Activated T-cell treated with anti-CD3 and anti-CD28 coated beads, Interleukin-2, amount 50 U/mL, for 4 hours (primary cell): ENCODE results near the gene UBALD1. TPM values are rescaled to one million over a fixed set of nuclear protein-coding genes. Genes with fewer than 3 reads are reported as not detected.

Experiments used
- ATAC-seq, 2 donors: fragments of 200-7000 bp; cut with Tn5 transposase; one replicate each; pipeline ENCODE4 v1.10.0; 2021
- DNase-seq: peaks from one replicate; pipeline ENCODE4 v3.0.0-alpha.2; 2020
- H3K27me3 Mint-ChIP-seq: one replicate; pipeline ENCODE4 v1.8.0; 2021; ENCODE audit warnings: low read depth, mixed read lengths
- H3K36me3 Mint-ChIP-seq: one replicate; pipeline ENCODE4 v1.8.0; 2022; ENCODE audit warnings: mixed read lengths; ENCODE audit not compliant: insufficient read depth
- H3K4me1 Mint-ChIP-seq: one replicate; pipeline ENCODE4 v1.8.0; 2021; ENCODE audit warnings: low read depth, mixed read lengths
- H3K4me3 Mint-ChIP-seq: one replicate; pipeline ENCODE4 v1.8.0; 2021; ENCODE audit warnings: mild to moderate bottlenecking, moderate library complexity, mixed read lengths
- H3K9me3 Mint-ChIP-seq: one replicate; pipeline ENCODE4 v1.8.0; 2021; ENCODE audit warnings: mixed read lengths
- total RNA-seq, 3 donors: library from RNA; stranded (reverse); gene quantifications; one replicate each; pipeline ENCODE4 v1.2.1, GENCODE V29; 2021

Gene UBALD1
- total RNA-seq, 3 donors from 2014 or later, result 22.5 to 27.2 (median 23.7) TPM

DNA sequence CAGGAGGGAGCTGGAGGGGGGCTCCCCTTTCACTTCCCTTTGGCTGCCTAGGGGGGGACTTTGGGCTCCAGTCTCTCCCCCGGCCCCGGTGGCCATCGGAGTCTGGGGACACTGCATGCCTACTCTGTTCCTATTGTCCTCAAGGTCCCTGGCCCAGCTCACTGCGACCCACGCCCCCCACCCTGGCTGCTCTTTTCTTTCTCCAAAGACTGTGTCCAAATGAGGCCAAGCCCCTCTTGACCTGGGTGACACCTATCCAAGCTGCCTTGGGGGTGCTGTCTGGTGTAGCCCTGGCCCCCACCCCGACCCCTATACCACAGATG is 12.9 kb downstream of the UBALD1 start:
- Mint-ChIP-seq H3K4me3 (no peak overlapping the region), H3K9me3 (no peaks in the 10 kb centered on the region), H3K36me3 (no peaks in the 10 kb centered on the region), H3K27me3 (peaks cover 3% of the 10 kb centered on the region), H3K4me1 (no peaks in the 10 kb centered on the region)
- ATAC-seq (no peak), DNase-seq (no peak)

GRCh38 chr16:4601036-4601863 is 13.4 kb downstream of the UBALD1 start:
- no peak for DNase-seq
- no peak for ATAC-seq
- Mint-ChIP-seq H3K4me3 (no peak overlapping the region), H3K36me3 (no peaks in the 10 kb centered on the region), H3K9me3 (no peaks in the 10 kb centered on the region), H3K4me1 (no peaks in the 10 kb centered on the region), H3K27me3 (peaks cover 3% of the 10 kb centered on the region)

- Mint-ChIP-seq H3K36me3 (no peaks in the 10 kb centered on the region), H3K9me3 (no peaks in the 10 kb centered on the region)
- no peak for ATAC-seq
These were observed 15.1 kb downstream of the UBALD1 start for GRCh38 chr16:4599545-4599944.

DNA sequence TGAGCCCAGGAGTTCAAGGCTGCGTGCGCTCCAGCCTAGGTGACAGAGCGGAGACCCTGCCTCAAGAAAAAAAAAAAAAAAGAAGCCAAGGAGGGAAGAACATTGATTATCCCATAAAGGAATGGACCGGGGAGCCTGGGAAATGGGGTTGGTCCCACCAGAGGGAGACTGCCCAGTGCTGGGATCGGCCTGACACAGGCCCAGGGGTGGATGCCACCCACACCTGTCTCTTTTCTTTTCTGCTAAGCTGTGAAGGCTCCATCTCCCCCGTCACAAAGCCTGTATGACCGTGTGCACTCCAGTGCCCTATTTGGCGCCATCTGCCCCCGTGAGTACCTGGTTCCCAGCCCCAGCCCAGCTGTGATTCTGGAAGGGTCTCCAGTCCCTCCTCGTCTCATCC is 15.7 kb downstream of the UBALD1 start:
- no peak for ATAC-seq
- no peak overlapping the region for H3K4me3 Mint-ChIP-seq
- DNase-seq, result no peak
- H3K9me3 Mint-ChIP-seq, result no peaks in the 10 kb centered on the region
- H3K36me3 Mint-ChIP-seq, result no peaks in the 10 kb centered on the region
- peaks cover 3% of the 10 kb centered on the region for H3K27me3 Mint-ChIP-seq
- H3K4me1 Mint-ChIP-seq, result no peaks in the 10 kb centered on the region

More at GRCh38 chr16:4599545-4599944, 15.1 kb downstream of the UBALD1 start:
- no peak for DNase-seq
- peaks cover 3% of the 10 kb centered on the region for H3K27me3 Mint-ChIP-seq
- H3K4me3 Mint-ChIP-seq, result no peak overlapping the region
- H3K4me1 Mint-ChIP-seq, result no peaks in the 10 kb centered on the region

DNA sequence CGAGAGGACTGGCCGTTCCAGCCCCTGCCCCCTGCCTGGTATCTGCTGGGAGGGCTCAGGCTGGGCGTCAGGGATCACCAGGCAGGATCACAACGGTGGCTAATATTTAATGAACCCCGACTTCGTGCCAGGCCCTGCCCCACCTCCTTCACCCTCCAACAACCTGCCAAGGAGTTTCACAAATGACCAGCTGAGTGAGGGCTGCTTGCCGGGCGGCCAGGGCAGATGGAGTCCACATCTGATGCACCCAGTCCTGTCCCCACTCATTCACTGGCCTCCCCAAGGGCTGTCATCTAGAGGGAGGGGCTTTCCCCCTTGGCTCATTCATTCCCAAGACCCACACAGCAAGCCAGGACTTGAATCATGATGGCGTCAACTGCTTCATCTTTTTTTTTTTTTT is 17.5 kb downstream of the UBALD1 start:
- Mint-ChIP-seq H3K9me3 (no peaks in the 10 kb centered on the region), H3K4me1 (no peaks in the 10 kb centered on the region), H3K27me3 (peaks cover 3% of the 10 kb centered on the region), H3K36me3 (no peaks in the 10 kb centered on the region), H3K4me3 (no peak overlapping the region)
- ATAC-seq (no peak), DNase-seq (no peak)

DNA sequence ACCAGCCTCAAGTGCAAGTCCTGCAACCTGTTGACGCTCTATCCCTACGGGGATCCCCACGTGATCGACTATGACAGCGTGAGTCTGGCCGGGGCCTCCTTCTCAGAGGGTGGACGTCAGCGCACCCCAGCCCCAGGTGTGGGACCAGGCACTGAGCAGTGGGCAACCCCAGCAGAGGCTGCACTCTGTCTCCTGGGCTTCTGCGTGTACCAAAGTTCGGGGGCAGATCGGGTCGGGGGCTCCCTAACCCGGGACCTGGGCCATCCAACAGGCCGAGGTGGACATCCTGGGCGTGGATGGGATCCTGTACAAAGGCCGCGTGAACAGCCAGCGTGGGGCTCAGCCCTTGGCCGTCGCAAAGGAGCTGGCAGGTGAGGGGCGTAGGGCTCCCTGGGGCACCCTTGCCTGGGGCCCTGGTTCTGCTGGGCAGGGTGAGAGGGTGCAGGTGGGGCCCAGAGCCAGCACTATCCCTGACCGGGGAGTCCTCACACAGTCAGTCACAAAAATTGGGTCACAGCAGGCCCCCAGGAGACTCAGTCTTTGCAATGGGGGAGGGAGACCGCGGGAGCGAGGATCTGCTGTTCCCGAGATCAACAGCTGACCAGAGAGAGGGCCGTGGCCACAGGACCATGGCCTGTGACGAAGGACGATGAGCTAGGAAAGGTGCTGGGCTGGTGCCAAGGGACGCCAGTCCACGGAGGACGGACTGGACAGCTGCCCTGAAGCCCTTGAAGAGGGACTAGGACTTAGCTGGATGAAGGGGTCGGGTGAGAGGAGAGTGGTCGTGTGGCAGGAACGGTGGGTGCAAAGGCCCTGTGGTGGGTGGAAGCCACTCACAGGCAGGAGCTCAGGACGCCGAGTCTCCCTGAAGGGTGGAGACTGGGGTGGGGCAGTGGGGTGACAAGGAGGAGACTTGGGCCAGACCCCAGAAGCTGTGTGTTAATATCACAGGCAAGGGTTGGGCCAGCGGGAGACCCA is 20.0 kb downstream of the UBALD1 start:
- no peaks in the 10 kb centered on the region for H3K27me3 Mint-ChIP-seq
- no peak overlapping the region for H3K4me3 Mint-ChIP-seq
- DNase-seq (no peak), ATAC-seq (no peak)
- no peaks in the 10 kb centered on the region for H3K36me3 Mint-ChIP-seq
- no peaks in the 10 kb centered on the region for H3K4me1 Mint-ChIP-seq
- H3K9me3 Mint-ChIP-seq, result no peaks in the 10 kb centered on the region

GRCh38 chr16:4593086-4593485 is 21.6 kb downstream of the UBALD1 start:
- Mint-ChIP-seq H3K27me3 (no peaks in the 10 kb centered on the region), H3K4me1 (no peaks in the 10 kb centered on the region), H3K36me3 (no peaks in the 10 kb centered on the region), H3K9me3 (no peaks in the 10 kb centered on the region), H3K4me3 (no peak overlapping the region)
- no peak for DNase-seq
- no peak for ATAC-seq

- no peaks in the 10 kb centered on the region for H3K4me1 Mint-ChIP-seq
- DNase-seq (no peak), ATAC-seq (no peak)
- no peaks in the 10 kb centered on the region for H3K36me3 Mint-ChIP-seq
- H3K4me3 Mint-ChIP-seq, result no peak overlapping the region
- H3K27me3 Mint-ChIP-seq, result peaks cover 5% of the 10 kb centered on the region
- H3K9me3 Mint-ChIP-seq, result no peaks in the 10 kb centered on the region
These were observed 22.8 kb downstream of the UBALD1 start for GRCh38 chr16:4591706-4592470.

- no peaks in the 10 kb centered on the region for H3K36me3 Mint-ChIP-seq
These were observed 23.5 kb downstream of the UBALD1 start for GRCh38 chr16:4591191-4591590.

DNA sequence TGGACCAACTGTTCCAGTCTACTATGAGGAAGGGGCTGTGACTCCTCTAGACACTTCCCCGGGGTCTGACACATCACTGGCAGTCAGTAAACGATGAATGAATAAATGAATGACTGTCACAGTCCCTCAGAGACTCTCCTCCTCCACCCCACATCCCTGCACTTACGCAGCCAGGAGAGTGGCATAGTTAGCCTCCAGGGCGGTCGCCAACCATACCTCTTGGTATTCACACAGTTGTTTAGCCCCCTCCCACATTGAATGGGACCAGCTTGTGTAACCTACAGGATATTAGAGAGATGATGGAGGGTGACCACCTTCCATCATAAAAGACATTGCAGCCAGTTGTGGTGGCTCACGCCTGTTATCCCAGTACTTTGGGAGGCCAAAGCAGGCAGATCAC is 25.7 kb downstream of the UBALD1 start:
- no peaks in the 10 kb centered on the region for H3K36me3 Mint-ChIP-seq
- H3K9me3 Mint-ChIP-seq, result no peaks in the 10 kb centered on the region
- DNase-seq (no peak), ATAC-seq (no peak)
- H3K4me1 Mint-ChIP-seq, result peaks cover 3% of the 10 kb centered on the region
- no peak overlapping the region for H3K4me3 Mint-ChIP-seq
- peaks cover 15% of the 10 kb centered on the region for H3K27me3 Mint-ChIP-seq

More at GRCh38 chr16:4591191-4591590, 23.5 kb downstream of the UBALD1 start:
- Mint-ChIP-seq H3K9me3 (no peaks in the 10 kb centered on the region), H3K27me3 (peaks cover 8% of the 10 kb centered on the region), H3K4me1 (no peaks in the 10 kb centered on the region), H3K4me3 (no peak overlapping the region)
- ATAC-seq (no peak), DNase-seq (no peak)

DNA sequence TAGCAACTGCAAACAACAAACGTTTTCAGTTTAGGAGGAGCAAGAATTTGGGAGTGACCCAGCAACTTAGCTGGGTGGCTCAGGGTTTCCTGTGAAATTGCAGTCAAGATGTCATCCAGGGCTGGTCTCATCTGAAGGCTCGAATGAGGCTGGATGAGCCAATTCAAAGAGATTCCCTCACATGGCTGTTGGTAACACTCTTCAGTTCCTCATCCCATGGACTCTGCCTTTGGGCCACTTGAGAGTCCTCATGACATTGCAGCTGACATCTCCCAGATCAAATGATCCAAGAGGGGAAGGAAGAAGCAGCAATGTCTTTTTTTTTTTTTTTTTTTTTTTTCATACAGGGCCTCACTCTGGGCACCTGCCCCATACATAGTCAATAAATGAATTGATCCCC is 26.3 kb downstream of the UBALD1 start:
- H3K27me3 Mint-ChIP-seq, result peaks cover 15% of the 10 kb centered on the region
- no peak overlapping the region for H3K4me3 Mint-ChIP-seq
- no peaks in the 10 kb centered on the region for H3K36me3 Mint-ChIP-seq
- no peak for ATAC-seq
- no peak for DNase-seq
- peaks cover 3% of the 10 kb centered on the region for H3K4me1 Mint-ChIP-seq
- no peaks in the 10 kb centered on the region for H3K9me3 Mint-ChIP-seq

DNA sequence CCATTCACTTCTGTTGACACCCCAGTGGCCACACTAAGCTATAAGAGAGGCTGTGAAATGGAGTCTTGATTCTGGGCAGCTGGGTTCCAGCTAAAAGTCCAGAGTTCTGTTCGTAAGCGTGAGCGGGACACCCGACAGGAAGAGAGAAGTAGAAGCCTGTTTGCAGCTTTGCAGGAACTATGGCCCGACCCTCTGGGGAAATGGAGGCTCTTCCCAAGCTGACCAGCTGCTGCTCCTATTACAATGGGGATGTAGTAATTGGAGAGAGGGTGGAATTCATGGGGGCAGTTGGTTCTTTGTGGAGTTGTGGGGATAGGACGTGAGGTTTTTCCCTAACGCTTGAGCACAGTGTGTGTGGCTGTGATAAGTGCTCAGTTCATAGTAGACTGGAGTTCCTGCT is 28.4 kb downstream of the UBALD1 start:
- Mint-ChIP-seq H3K4me1 (peaks cover 3% of the 10 kb centered on the region), H3K9me3 (no peaks in the 10 kb centered on the region), H3K36me3 (no peaks in the 10 kb centered on the region), H3K27me3 (peaks cover 15% of the 10 kb centered on the region), H3K4me3 (no peak overlapping the region)
- ATAC-seq (no peak), DNase-seq (no peak)

- ATAC-seq, result no peak
- Mint-ChIP-seq H3K4me3 (no peak overlapping the region), H3K27me3 (peaks cover 15% of the 10 kb centered on the region), H3K36me3 (no peaks in the 10 kb centered on the region), H3K4me1 (peaks cover 3% of the 10 kb centered on the region), H3K9me3 (no peaks in the 10 kb centered on the region)
- DNase-seq, result no peak
These were observed 30.8 kb downstream of the UBALD1 start for GRCh38 chr16:4583906-4584305.

DNA sequence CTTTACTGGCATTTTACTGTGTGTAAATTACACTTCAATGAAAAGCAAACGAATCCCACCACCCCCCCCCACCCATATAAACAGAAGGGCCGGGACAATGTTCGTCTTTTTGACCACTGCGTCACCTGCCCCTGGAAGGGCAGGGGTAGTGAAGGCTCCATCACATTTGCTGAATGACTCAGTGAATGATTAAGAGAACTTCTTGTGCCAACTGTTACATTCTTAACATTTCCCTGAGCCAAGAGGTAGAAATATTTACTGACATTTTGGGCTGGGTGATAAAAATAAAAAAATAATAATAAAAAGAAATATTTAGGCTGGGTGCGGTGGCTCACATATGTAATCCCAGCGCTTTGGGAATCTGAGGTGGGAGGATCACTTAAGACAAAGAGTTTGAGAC is 34.4 kb downstream of the UBALD1 start:
- ATAC-seq, result no peak
- no peak for DNase-seq
- no peaks in the 10 kb centered on the region for H3K27me3 Mint-ChIP-seq
- no peaks in the 10 kb centered on the region for H3K9me3 Mint-ChIP-seq
- no peaks in the 10 kb centered on the region for H3K36me3 Mint-ChIP-seq
- H3K4me3 Mint-ChIP-seq, result no peak overlapping the region
- H3K4me1 Mint-ChIP-seq, result no peaks in the 10 kb centered on the region
